GM19468 (cell line): Measurements from ENCODE around the gene ZDHHC1.

Experiments
- ATAC-seq: cut with Tn5 transposase; IDR thresholded peaks from one replicate; pipeline ENCODE4 v1.9.1; 2021; ENCODE audit warnings: mild to moderate bottlenecking, moderate library complexity, moderate number of reproducible peaks; ENCODE audit not compliant: unreplicated experiment; ENCODE audit errors: extremely low read depth

The ZDHHC1 gene

DNA sequence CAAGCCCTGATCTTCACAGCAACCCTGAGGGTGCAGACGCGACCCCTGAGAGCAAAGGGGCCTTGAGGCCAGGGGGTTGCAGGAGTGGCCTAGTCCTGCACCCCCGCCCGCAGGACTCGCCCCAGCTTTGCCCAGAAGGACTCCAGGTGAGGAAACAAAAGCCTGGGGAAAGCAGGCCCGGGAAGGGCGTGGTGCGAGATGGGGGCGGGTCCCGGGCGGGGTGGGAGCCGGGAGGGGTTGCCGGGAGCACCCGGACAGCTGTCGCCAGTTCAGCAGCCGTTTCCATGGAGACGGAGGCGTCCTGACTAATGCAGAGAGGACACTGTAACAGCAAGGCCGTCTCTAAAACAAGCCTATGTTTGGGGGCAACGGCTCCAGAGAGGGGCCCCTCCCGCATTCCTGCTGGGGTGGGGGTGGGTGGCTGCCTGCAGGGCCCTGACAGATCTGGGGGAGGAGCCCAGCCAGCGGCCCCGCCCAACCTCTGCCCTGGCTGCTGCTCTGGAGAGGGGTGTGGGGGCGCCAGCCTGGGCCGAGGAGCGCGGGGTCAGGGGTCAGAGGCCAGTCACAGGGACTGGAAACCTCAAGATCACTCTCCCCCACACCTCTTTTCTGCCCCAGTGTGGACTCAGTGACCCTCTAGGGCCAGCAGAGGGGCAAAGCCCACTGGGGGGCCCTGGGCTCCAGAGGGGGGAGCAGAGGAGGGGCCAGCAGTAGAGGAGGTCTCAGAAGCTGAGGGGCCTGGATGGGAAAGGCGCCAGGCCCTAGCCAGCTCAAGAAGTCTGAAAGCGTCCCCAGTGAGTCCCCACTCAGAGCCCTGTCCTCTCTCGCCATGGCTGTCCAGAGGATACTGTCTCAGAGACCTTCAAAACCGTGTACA is 19.9 kb downstream of the ZDHHC1 start:
- no peak for ATAC-seq

GRCh38 chr16:67395458-67396158 is 20.7 kb downstream of the ZDHHC1 start:
- no peak for ATAC-seq

DNA sequence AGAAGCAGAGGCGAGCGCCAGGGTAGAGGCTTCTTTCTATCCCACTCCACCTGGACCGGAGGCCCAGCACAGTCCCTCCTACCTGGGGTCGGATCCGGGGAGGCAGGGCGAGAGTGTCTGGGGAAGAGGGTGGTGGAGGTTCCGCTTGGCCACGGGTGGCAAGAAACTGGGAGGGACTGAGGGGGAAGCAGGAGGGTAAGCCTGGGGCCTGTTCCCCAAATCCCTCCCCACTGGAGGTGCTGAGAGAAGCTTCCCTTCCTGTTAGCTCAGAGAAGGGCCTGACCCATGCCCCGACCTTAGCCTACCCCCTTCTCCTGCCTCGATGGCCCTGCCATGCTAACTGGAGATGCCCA is 21.2 kb downstream of the ZDHHC1 start:
- no peak for ATAC-seq

- ATAC-seq: no peak
Measured at GRCh38 chr16:67394155-67395104, 21.8 kb downstream of the ZDHHC1 start.

DNA sequence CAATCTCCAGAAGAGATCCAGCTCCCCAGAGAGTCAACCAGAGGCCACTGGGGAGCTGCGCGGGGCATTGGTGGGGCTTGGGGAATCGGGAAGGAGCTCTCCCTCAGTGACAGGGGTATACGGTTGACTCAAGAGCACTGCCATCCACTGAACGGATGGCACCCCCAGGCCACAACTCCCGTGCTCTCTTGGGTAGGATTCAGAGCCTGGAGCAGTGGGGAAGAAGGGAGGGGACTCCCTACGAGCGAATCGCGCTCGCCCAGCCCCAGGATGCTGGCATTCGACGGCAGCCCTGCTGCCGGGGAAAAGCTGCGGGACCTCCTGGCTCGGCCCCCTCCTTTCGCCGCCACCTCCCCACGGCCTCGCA is 22.5 kb downstream of the ZDHHC1 start:
- ATAC-seq: no peak

DNA sequence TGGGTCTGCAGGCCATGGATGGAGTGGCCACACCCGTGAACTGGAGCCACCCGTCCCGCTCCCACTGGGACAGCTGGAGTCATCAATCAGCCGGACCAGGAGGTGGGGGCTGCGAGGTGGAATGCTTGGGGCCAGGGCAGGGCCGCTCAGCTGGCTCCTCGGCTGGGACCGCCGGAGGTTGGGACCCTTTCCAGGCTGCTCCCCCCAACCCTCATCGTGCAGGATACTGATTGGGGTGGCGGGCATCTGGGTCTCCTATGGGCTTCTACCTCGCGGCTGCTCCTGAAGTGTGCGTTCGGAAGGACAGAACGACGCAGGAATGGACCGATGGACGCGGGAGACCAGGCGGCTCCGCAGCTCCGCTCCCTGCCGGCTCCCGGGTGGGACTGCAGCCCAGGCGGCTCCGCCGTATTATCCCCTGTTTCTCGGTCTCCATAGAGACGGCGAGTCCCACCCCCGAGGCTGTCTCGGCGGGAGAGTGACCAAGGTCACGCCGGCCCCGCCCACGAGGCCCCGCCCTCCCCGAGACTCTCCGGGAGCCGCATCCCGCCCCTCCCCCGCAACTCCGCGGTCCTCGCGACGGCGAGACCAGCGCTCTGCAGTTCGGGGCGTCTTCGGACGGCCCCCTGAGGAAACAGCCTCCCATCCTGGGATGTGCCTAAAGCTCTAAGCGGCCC is 23.0 kb downstream of the ZDHHC1 start, which contains the start of gene TPPP3:
Gene TPPP3, minus strand, starts transcription at position 388 of the 677 bp plus-strand sequence. CDS start 2,387 bp downstream, outside the sequence.
- no peak for ATAC-seq

- no peak for ATAC-seq
Measured at GRCh38 chr16:67392301-67393059, 23.8 kb downstream of the ZDHHC1 start.

GRCh38 chr16:67391424-67392300 is 24.6 kb downstream of the ZDHHC1 start:
- no peak for ATAC-seq

DNA sequence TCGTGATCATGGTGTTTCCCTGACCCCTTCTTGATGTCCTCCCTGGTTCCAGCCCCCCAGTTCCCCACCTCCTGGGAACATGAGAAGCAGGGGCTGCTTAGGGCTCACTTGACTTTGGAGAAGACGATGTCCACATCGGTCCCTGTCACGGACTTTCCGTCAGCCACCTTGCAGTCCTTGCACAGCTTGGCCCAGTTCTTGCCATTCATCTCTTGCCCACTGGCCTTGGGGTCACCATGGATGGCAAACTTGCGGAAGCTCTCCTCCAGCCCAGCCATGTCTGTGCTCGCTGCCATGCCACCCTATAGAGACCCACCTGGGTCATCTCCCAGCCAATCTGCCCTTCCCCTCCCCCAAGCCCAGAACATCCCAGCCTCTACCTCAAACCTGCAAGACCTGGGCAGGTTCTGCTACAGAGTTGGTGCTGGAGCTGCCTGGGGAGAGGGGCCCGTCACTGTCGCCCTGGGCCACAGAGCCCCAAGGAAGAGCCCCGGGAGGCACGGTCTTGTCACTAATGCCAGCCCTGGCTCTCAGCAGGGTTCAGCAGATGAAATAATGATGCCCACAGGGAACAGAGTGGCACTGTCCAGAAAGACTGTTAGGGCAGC is 25.4 kb downstream of the ZDHHC1 start:
- ATAC-seq: no peak

DNA sequence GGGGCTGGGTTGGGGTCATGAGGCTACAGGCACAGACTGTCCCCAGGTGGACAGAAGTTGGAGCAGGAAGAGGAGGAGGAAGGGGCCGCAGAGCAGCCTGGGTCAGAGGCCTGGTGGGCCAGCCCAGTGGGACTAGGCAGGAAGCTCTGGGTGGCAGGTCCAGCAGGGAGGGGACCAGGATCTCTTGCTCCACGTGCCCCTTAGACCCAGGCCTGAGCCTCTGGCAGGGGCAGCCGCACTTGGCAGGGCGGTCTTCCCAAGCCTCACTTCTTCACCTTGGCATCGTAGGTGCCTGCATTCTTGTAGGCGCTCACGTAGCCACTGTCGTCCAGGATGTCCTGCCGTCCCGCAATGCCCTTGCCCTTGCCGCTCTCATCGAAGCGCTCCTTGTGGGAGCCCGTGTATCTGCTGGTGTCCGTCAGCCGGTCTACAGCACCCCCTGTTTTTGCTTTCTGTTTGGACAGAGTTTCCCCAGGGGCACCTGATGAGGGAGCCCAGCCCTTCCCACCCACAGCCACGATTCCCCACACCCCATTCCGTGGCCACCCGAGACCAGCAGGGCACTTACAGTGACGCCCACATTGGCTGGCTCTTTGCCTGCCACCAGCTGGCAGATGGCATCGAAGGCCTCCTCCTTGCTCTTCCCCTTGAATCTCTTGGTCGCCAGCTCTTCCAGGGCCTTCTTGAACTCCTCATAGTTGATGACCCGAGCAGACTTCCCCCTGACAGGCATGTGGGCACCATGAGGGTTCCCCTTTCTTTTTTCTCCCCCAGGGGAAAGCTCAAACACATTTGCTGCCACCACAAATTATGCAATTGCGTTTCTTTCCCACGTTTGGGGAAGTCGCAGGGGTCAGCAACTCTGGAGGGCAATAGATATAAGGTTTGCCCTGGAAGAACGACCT is 26.1 kb downstream of the ZDHHC1 start:
- ATAC-seq: no peak

DNA sequence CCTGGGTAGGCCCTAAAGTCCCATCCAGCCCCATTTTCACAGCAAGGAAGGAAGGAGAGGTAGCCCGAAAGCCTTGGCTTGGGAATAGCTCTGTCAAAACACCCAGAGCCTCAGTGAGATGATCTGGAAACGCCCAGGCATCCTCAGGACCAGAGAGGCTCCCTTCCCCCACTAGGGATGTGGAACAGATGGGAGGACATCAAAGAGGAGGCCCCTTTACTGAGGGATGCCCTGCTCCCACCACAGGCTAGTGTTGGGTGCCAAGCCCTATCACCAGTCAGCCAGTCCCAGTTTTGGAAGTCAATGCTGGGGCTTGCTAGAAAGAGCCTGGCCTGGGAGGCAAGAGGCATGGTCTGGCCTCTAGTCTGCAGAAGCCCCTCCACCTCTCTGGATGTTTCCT is 27.7 kb downstream of the ZDHHC1 start:
- ATAC-seq: no peak

DNA sequence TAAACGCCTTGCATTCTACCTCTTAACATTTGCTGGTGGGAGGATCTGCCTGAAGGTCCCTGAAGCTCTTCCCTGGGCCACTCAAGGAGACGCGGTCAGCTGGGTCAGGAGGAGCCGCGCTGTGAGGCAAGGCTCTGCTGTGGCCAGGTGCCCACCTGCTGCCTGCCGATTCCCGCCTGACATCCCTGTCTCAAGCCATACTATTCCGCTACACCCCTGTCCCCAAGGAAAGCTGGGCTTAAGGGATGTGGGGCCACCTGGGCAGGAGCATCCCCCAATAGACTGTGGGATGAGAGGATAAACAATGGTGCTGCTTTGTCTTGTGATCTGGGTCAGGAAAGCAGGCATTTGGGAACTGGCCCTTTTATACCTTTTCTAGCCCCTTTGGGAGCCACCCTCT is 28.1 kb downstream of the ZDHHC1 start:
- ATAC-seq: no peak

GRCh38 chr16:67387479-67388079 is 28.7 kb downstream of the ZDHHC1 start:
- ATAC-seq: no peak

- no peak for ATAC-seq
Measured at GRCh38 chr16:67386861-67387455, 29.3 kb downstream of the ZDHHC1 start.

DNA sequence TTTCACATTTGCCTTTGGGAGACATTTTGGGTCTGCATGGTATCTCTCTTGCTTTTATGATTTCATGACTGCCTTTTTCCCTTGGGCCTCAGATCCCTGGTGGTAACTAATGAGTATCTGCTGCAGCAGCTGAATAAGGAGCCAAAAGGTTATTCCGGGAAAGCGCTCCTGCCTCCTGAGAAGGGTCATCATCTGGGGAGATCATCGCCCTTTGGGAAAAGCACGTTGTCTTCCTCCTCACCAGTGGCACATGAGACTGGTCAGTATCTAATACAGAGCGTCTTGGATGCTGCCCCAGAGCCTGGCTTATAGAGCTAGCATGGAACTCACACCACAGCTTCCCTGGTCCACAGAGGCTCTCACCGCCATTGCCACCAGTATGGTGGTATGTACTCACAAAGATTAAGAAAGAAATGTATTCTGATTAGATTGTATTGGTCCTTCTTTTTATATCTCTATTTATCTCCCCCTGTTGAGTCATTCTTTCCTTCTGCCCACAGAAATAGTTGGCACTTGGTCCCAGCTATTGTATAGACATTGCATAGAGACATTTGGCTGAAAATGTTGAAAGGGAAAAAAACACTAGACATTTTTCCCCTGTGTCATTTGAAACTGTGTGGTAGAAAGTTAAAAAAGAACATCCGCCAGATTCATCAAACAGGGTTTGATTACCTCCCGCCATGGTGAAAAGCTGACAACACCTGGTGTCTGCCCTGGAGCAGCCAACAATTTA is 31.3 kb downstream of the ZDHHC1 start:
- ATAC-seq: no peak
